Measurements from ENCODE around the gene SLC25A45.

DNA sequence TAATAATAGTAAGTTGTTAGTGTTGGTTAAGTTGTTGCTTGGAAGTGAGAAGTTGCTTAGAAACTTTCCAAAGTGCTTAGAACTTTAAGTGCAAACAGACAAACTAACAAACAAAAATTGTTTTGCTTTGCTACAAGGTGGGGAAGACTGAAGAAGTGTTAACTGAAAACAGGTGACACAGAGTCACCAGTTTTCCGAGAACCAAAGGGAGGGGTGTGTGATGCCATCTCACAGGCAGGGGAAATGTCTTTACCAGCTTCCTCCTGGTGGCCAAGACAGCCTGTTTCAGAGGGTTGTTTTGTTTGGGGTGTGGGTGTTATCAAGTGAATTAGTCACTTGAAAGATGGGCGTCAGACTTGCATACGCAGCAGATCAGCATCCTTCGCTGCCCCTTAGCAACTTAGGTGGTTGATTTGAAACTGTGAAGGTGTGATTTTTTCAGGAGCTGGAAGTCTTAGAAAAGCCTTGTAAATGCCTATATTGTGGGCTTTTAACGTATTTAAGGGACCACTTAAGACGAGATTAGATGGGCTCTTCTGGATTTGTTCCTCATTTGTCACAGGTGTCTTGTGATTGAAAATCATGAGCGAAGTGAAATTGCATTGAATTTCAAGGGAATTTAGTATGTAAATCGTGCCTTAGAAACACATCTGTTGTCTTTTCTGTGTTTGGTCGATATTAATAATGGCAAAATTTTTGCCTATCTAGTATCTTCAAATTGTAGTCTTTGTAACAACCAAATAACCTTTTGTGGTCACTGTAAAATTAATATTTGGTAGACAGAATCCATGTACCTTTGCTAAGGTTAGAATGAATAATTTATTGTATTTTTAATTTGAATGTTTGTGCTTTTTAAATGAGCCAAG lies 42.9 kb upstream of the SLC25A45 start:
- no peak for TF ChIP-seq BACH2 (CRISPR knock-in tag; IDR thresholded peaks at IDR 0.05; ENCODE audit: borderline replicate concordance)
- TF ChIP-seq PATZ1 (CRISPR knock-in tag; IDR thresholded peaks at IDR 0.05; ENCODE audit: borderline replicate concordance) = peak; percentile 70; the same call in 1 of the 2 replicates
- TF ChIP-seq ZNF8 (CRISPR knock-in tag; IDR thresholded peaks at IDR 0.05) = 0 out of 2 replicates have a peak, but pooled peaks have one; percentile 2
- 0 out of 2 replicates have a peak, but pooled peaks have one; percentile 16 for TF ChIP-seq CSDC2 (CRISPR knock-in tag; IDR thresholded peaks at IDR 0.05)
- TF ChIP-seq CREB5 (CRISPR knock-in tag; IDR thresholded peaks at IDR 0.05; ENCODE audit: low read depth) = no peak
- TF ChIP-seq, protein P1, sequence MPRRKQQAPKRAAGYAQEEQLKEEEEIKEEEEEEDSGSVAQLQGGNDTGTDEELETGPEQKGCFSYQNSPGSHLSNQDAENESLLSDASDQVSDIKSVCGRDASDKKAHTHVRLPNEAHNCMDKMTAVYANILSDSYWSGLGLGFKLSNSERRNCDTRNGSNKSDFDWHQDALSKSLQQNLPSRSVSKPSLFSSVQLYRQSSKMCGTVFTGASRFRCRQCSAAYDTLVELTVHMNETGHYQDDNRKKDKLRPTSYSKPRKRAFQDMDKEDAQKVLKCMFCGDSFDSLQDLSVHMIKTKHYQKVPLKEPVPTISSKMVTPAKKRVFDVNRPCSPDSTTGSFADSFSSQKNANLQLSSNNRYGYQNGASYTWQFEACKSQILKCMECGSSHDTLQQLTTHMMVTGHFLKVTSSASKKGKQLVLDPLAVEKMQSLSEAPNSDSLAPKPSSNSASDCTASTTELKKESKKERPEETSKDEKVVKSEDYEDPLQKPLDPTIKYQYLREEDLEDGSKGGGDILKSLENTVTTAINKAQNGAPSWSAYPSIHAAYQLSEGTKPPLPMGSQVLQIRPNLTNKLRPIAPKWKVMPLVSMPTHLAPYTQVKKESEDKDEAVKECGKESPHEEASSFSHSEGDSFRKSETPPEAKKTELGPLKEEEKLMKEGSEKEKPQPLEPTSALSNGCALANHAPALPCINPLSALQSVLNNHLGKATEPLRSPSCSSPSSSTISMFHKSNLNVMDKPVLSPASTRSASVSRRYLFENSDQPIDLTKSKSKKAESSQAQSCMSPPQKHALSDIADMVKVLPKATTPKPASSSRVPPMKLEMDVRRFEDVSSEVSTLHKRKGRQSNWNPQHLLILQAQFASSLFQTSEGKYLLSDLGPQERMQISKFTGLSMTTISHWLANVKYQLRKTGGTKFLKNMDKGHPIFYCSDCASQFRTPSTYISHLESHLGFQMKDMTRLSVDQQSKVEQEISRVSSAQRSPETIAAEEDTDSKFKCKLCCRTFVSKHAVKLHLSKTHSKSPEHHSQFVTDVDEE (CRISPR knock-in tag; IDR thresholded peaks at IDR 0.05) = no peak
- no peak for TF ChIP-seq ZFP3 (CRISPR knock-in tag; IDR thresholded peaks at IDR 0.05)
- no peak; the same call in 1 of the 2 replicates for TF ChIP-seq ESRRG (CRISPR knock-in tag; IDR thresholded peaks at IDR 0.05)
- TF ChIP-seq TCF4 (CRISPR knock-in tag; IDR thresholded peaks at IDR 0.05; ENCODE audit: borderline replicate concordance) = peak; percentile 13; the same call in 1 of the 2 replicates
- no peak for TF ChIP-seq SNAI2 (CRISPR knock-in tag; IDR thresholded peaks at IDR 0.05)
- TF ChIP-seq TOX (CRISPR knock-in tag; IDR thresholded peaks at IDR 0.05; ENCODE audit: borderline replicate concordance) = no peak; the same call in none of the 2 replicates
- TF ChIP-seq, protein P2, sequence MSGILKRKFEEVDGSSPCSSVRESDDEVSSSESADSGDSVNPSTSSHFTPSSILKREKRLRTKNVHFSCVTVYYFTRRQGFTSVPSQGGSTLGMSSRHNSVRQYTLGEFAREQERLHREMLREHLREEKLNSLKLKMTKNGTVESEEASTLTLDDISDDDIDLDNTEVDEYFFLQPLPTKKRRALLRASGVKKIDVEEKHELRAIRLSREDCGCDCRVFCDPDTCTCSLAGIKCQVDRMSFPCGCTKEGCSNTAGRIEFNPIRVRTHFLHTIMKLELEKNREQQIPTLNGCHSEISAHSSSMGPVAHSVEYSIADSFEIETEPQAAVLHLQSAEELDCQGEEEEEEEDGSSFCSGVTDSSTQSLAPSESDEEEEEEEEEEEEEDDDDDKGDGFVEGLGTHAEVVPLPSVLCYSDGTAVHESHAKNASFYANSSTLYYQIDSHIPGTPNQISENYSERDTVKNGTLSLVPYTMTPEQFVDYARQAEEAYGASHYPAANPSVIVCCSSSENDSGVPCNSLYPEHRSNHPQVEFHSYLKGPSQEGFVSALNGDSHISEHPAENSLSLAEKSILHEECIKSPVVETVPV (CRISPR knock-in tag; IDR thresholded peaks at IDR 0.05) = peak; percentile 71
- TF ChIP-seq ZNF565 (CRISPR knock-in tag; conservative IDR thresholded peaks at IDR 0.05; ENCODE audit: low read depth) = no peak

Measured in SK-N-SH treated with all-trans-retinoic acid at 6 μM for 48 hours (cell line).